Measurements from ENCODE around the gene ANP32A.

DNA sequence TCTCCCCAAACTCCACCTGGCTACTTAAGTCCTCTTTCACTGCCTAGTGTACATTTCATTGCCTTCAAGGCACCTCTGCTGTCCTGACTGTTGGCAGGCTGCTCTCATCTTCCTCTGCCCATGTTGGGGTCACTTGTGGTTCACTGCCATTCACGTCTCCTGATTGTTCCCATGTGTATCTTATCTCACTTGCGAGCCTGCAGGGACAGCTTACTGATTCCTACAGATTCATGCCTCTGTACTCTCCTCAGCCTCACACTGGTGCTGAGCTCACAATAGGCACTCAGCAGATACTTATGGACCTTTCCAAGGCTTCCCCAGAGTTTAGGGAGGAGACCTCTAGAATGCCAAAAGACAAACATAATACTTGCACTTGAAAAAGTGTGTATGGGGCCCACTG, 28.8 kb upstream of the ANP32A start:
- no peak for TF ChIP-seq POLR2A (IDR thresholded peaks at IDR 0.05)
- TF ChIP-seq, protein P1, sequence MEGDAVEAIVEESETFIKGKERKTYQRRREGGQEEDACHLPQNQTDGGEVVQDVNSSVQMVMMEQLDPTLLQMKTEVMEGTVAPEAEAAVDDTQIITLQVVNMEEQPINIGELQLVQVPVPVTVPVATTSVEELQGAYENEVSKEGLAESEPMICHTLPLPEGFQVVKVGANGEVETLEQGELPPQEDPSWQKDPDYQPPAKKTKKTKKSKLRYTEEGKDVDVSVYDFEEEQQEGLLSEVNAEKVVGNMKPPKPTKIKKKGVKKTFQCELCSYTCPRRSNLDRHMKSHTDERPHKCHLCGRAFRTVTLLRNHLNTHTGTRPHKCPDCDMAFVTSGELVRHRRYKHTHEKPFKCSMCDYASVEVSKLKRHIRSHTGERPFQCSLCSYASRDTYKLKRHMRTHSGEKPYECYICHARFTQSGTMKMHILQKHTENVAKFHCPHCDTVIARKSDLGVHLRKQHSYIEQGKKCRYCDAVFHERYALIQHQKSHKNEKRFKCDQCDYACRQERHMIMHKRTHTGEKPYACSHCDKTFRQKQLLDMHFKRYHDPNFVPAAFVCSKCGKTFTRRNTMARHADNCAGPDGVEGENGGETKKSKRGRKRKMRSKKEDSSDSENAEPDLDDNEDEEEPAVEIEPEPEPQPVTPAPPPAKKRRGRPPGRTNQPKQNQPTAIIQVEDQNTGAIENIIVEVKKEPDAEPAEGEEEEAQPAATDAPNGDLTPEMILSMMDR (IDR thresholded peaks at IDR 0.05), result no peak
